Measurements from ENCODE around the gene TNKS2.

GRCh38 chr10:91756286-91756685 is 41.9 kb upstream of the TNKS2 start:
- TF ChIP-seq EZH2 (IDR thresholded peaks at IDR 0.05; ENCODE audit: borderline replicate concordance, insufficient read depth, low read depth, low read length, poor library complexity, severe bottlenecking) (no peak), CTCF (IDR thresholded peaks at IDR 0.05) (no peak)

All from B cell (primary cell).